T-helper 22 cell (primary cell): Measurements from ENCODE around the gene CCDC78.
A peak's percentile ranks its signal among the peaks of the same experiment; 100 is the strongest.

ENCODE experiments used
- DNase-seq: peaks from one replicate; pipeline ENCODE4 v3.0.0-alpha.2; 2020; ENCODE audit warnings: low read depth

The CCDC78 gene

DNA sequence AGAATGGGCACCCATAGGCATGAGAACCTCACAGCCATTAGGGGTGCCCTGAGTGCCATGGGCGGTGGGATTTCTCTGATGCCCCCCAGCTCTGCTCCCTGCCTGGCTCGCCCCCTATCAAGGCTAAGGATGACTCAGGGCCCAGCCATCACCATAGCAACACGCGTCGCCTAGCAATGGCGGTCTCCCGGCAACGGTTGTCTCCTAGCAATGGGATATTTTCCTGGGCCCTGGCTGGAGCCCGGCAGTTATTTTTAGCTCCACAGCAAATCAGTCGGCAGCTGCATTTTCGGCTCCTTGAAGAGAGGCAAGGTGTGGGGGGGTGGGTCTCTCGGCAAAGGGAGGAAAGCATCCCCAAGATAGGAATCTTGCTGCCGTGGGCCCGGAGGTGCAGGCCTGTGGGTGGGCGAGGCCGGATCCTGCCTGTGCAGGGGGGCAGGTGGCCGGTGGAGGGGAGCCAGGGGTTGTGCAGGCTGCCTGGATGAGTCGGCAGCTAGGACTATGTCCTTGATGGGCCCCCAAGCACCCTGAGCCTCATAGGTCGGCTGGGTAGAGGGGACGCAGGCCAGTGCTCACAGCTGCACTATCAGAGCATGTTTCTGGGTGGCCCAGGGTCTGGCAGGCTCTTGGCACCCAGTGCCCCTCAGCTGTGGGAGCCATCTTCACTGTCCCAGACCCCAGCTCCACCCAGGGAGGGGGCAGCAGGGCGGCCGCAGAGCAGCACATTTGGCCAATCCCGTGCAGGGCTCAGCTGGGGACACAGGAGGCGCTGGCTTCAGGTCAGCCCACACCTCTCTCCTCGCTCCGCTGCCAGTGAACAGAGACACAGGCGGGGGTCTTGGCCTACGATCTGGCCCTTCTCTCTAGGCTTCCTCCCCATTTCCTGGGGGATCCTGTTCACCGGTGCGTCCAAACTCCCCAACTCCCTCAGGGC is 16.4 kb downstream of the CCDC78 start:
- DNase-seq: no peak

DNA sequence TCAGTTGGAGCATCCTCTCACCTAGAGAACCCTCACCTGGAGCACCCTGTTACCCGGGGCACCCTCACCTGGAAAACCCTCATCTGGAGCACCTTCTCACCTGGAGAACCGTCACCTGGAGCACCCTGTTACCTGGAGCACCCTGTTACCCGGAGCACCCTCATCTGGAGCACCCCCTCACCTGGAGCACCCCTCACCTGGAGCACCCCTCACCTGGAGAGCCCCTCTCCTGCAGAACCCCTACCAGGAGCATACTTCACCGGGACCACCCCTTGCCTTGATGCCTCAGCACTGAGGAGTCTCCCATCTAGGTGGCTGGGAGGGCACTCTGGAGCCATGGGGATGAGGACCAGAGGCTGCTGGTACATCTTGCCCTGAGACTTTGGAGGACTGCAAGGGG is 17.3 kb downstream of the CCDC78 start:
- DNase-seq: no peak

- no peak for DNase-seq
These were observed 18.2 kb downstream of the CCDC78 start for GRCh38 chr16:708019-708418.

DNA sequence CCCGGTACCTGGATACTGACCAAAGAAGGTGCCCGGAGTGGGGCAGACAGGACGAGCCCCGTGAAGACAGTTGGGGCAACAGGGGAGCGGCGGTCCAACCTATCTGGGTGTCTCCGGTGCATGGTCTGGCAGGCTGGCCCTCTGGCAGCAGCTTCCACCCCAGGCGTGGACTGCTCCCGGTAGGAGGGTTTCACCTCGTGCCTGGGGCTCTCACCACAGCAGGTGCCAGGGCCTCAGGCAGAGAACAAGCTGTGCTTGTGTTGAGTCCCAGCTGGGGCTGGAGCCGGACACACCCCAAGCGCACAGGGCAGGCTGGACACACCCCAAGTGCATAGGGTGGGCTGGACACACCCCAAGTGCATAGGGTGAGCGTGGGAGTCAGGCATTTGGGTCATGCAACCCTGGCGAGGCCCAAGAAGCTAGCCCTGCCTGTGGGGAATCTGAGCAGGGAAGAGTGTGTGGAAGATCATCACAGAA is 19.1 kb downstream of the CCDC78 start:
- DNase-seq: no peak

DNA sequence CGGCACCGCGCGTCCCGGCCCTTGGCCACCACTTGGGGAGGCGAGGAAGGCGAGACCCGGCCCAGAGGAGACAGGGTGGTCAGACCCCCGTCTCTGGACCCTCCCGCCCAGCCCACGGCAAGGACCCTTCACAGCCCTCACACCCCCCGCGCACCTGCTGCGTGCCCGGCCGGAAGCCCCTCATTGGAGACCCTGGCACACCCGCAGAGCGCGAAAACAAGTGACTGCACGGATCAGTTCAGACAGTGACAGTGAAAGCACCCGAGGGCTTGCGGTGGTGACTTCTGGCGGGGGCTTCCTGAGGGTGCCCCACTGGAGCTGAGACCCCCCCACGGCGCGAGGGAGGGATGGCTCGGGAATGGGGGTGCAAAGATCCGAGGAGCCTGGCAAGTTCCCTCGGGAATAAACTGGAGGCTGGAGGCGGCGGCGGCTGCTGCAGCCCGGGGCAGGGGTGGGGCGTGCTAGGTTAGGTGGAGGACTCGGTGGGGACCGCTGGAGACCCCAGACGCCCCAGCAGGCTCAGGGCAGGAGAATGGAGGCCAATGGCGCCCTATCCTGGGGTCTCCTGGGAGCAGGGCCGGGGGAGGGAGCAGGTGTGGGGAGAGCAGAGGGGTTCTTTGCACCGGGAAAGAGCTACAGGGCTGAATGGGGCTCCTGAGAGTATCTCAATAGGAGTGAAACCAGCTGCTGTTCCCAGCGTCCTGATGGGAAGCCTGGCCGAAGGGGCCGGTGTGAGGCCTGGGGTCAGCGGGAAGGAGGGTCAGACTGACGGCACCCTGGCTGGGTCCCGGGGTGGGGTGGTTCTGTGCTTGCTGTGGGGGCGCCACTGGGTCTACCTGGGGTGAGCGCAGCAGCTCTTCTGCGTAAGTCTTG is 19.8 kb downstream of the CCDC78 start:
- DNase-seq: no peak

DNA sequence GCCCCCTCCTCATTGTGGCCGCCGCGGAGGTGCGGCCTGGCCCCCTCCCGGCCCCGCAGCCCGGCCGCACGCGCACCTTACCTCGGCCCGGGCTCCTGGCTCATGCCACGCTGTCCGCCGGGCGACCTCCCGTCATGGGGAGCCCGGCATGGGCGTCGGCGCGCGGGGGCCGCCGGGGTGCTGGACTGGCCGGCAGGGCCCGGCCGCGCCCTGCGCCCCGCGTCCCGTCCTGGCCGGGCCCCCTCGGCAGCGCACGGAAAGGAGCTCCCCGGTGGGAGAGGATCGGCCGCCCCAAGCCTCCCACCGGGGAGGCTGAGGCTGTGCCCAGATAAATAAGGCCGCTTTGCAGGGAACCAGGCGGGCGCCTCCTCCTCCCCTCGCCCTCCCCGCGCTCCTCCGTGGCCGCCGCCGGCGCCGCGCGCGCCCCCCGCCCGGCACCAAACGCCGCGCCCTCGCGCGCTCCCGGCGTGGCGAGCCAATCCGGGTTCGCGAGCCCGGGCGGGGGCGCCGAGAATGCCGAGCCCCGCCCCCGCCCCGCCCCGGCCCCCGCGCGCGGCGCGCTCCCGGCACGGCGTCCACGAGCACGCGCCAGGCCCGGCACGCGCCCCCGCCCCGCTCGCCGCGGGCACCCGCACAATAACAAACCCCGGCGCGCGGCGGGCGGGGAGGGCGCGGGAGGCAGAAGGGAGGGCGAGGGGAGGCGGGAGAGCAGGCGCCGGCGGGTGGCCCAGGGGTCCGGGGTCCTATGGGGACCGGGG is 20.6 kb downstream of the CCDC78 start, which contains the start of gene FBXL16:
Gene FBXL16, minus strand, starts transcription at position 371 of the 758 bp plus-strand sequence. CDS start 8,396 bp downstream, outside the sequence.
- DNase-seq: no peak

- DNase-seq: no peak
These were observed 21.5 kb downstream of the CCDC78 start for GRCh38 chr16:704552-705380.

- DNase-seq: no peak
These were observed 22.2 kb downstream of the CCDC78 start for GRCh38 chr16:704047-704446.

DNA sequence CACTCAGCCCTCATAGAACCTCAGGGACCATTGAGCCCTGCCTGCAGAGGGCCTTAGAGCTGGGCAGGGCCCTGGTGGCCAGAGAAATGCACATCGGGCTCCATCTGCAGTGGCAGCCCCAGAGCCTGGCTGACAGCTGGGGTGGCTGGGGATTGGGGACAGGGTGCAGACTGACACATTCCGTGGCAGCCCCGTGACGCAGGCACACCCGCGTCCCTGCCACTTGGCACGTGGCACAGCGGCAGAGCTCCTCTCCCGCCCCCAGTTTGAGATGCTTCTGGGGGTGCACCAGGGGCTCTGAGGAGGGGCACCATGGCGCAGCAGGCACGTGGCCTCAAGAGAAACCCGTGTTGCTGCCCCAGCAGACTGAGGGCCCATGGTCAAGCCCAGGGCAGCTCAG is 22.8 kb downstream of the CCDC78 start:
- no peak for DNase-seq

DNA sequence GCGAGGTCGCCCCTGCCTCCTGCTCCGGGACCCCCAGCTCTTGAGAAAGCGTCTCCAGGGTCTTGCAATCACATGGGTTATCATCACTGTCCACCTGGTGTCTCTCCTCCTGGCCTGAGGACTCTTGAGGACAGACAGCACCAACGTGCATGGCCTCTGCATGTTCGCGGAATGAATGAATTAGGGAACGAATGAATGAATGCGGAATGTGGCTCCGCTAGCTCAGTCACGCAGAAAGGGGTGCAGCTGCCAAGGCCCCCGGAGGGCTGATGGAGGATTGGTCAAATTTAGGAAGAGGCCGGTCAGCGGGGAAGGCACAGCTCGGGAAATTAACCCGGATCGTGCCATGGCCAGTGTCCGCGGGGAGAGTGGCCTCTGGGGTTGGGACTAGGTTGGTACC is 23.9 kb downstream of the CCDC78 start:
- no peak for DNase-seq

GRCh38 chr16:700684-701584 is 25.3 kb downstream of the CCDC78 start:
- DNase-seq: no peak

- no peak for DNase-seq
These were observed 27.2 kb downstream of the CCDC78 start for GRCh38 chr16:698911-699671.

DNA sequence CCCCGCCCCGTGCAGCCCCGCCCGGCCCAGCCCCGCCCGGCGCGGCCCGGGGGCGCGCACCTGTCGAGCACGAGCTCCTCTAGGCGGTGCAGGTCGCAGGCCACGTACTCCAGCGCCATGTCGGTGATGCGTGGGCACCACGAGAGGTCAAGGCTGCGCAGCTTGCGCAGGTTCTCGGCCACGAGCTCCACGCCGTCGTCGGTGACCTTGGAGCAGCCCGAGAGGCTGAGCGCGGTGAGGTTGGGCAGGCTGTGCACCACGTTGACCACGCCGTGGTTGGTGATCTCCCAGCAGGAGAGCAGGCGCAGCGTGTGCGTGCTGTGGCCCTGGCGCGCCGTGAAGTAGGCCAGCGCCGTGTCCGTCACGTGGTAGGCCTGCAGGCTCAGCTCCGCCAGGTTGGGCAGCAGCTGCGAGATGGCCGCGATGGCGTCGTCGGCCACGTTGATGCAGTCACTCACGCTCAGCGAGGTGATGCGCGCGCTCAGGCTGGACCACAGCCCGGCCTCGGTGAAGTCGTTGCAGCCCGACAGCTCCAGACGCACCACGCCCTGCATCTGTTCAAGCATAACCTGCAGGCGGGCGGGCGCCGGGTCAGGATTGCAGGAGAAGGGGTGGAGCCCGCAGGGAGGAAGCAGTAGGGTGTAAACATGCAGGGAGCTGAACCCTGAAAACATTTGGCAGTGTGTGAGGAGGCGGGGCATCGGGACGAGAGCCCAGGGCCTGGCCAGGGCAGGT is 30.7 kb downstream of the CCDC78 start:
- DNase-seq: peak; percentile 39

- peak; percentile 51 for DNase-seq
These were observed 31.3 kb downstream of the CCDC78 start for GRCh38 chr16:694863-695354.

DNA sequence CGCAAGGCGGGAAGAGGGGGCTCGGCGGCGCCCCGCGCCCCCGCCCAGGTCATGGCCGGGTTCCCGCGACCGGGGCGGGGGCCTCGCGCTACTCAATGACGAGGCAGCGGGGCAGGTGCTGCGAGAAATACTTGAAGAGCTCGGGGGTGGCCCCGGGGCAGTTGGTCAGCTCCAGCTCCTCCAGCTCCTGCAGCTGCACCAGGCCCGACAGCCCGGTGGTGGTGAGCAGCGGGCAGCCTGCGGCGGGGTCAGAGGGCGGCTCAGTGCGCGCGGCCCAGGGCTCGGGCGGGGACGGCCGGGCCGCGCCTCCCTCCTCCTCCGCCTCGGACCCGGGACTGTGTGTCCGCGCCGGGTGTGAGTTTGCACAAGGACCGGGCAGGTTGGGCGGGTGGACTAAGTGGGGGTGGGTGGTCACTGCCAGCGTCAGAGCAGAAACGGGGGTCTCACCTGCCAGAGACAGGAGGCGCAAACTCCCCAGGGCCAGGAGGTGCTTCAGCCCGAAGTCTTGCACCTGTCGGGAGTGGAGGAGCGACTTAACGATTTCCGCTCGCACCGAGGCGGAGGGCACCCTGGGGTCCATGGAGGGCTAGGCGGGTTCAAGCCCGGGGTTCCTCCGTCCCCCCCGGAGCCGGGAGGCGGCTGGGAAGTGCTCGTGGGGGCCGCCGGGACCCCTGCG is 31.9 kb downstream of the CCDC78 start:
- no peak for DNase-seq

DNA sequence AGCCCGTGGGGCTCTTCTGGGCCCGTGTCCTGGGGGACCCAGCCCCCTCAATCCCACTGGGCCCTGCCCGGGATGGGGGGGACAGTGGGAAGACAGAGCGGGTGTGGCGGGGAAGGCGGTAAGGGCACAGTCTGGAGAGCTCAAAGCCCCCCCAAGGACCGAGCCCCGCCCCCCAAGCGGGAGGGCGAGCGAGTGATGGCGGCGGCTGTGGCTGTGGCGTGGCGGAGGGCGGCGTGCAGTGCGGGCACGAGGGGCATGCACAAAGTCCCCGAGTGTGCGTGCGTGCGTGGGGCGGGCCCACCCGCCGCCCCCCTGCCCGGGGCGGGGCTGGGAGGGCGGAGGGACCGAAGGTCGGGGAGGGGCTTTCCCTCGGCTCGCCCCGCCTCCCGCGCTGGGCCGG is 32.5 kb downstream of the CCDC78 start:
- no peak for DNase-seq

DNA sequence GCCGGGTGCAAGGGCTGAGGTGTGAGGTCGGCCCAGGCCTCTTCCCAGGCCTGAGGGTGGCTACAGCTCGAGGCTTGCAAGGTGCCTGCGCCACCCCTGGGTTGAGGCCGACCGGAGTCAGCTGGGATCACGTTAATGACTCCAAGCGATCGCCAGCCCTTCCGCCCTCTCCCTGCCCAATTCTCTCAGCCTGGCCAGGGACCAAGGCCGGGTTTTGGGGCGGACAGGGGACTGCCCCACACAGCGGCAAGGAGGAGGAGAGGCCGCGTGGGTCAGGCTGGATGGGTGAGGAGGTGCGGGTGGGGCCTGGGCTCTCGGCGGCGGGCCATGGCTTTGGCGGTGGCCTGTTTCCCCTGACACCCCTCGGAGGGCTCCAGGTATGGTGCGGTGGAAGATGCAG is 32.9 kb downstream of the CCDC78 start:
- no peak for DNase-seq
